ENCODE data around the gene KIAA1217.

KIAA1217 gene

DNA sequence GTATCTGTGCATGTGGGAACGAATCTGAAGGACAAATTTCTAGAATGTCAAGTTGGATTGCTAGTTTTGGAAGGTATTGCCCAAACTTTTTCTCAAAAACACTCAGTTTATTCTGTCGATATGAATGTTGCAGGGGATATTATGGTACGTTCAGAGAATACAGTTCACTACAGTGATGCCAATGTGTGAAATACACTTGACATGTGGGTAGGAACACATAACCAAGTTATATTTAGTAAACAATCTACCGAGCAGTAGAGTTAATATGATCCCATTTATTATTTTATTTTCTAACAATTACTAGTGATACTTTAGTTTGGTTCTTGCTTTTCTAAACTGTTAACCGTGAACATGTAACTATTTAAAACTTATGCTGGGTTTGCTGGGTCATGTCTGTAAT is 37.4 kb downstream of the KIAA1217 start:
- DNase-seq, result no peak
- no peak overlapping the region for H3K27ac ChIP-seq
- no peaks in the 10 kb centered on the region for H3K36me3 ChIP-seq
- H3K9me3 ChIP-seq, result no peaks in the 10 kb centered on the region
- intact Hi-C loops (cut with DNase I; ENCODE audit: low total_unique reads), result no loop called here
- H3K4me3 ChIP-seq, result no peak overlapping the region
- TF ChIP-seq, protein P1, sequence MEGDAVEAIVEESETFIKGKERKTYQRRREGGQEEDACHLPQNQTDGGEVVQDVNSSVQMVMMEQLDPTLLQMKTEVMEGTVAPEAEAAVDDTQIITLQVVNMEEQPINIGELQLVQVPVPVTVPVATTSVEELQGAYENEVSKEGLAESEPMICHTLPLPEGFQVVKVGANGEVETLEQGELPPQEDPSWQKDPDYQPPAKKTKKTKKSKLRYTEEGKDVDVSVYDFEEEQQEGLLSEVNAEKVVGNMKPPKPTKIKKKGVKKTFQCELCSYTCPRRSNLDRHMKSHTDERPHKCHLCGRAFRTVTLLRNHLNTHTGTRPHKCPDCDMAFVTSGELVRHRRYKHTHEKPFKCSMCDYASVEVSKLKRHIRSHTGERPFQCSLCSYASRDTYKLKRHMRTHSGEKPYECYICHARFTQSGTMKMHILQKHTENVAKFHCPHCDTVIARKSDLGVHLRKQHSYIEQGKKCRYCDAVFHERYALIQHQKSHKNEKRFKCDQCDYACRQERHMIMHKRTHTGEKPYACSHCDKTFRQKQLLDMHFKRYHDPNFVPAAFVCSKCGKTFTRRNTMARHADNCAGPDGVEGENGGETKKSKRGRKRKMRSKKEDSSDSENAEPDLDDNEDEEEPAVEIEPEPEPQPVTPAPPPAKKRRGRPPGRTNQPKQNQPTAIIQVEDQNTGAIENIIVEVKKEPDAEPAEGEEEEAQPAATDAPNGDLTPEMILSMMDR (IDR thresholded peaks at IDR 0.05), result no peak
- H3K4me1 ChIP-seq, result peaks cover 0 to 6% (median 0%) of the 10 kb centered on the region in 4 donors
- no peaks in the 10 kb centered on the region for H3K27me3 ChIP-seq

DNA sequence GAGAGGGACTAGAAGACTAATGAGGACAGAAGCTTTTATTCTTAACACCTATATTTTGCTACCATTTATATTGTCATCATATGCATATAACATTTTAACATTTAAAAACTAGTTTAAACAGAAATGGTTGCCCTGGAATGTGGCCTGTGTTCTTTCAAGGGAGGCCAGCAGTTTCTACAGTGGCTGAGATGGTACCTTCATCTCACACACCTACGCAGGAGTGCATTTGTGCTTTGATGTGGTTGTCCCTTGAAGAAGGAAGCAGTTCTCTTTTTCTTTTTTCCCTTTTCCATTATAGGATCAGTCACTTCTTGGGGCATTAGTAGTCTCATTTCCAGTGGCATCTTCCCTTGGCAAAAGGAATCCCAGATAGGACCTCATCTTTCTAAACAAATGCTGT is 38.9 kb downstream of the KIAA1217 start:
- TF ChIP-seq, protein P1 (IDR thresholded peaks at IDR 0.05), result no peak

DNA sequence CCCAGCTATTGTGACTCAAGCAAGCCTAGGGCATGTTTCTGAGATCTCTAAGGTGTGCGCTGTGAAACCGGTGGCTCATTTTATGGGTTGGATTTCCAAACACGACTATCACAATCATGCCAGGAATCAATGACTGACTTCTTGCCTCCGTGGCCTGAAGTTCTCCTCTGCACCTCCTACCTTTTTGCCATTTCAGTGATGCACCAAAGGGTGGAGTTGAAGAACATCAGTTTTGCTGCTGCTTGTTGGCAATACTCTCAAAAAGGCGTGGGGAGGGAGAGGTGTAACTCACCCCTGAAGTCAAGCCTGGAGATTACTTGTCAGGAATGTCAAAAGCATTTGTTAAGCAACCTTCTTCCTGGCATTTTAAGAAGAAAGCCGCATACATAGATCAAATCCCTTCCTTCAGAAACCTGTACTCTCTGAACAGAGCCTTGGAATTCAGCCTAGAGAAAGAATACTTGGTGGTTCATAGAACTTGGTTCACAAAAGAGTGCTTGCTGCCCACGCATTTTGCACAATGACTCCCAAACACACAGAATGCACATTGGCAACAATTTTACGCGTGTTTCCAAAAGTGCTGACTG is 41.0 kb downstream of the KIAA1217 start:
- intact Hi-C loops (cut with DNase I; ENCODE audit: low total_unique reads), result no loop called here
- Histone ChIP-seq H3K27me3 (no peaks in the 10 kb centered on the region), H3K4me3 (no peak overlapping the region), H3K36me3 (no peaks in the 10 kb centered on the region), H3K27ac (no peak overlapping the region), H3K4me1 (peaks cover 0 to 10% (median 0%) of the 10 kb centered on the region in 4 donors), H3K9me3 (no peaks in the 10 kb centered on the region)
- no peak for DNase-seq
- TF ChIP-seq, protein P1 (IDR thresholded peaks at IDR 0.05), result no peak

More for the DNA sequence above, 38.9 kb downstream of the KIAA1217 start:
- no peak for DNase-seq
- no peaks in the 10 kb centered on the region for H3K36me3 ChIP-seq
- H3K4me3 ChIP-seq, result no peak overlapping the region
- intact Hi-C loops (cut with DNase I; ENCODE audit: low total_unique reads), result no loop called here
- peaks cover 0 to 6% (median 0%) of the 10 kb centered on the region in 4 donors for H3K4me1 ChIP-seq
- no peaks in the 10 kb centered on the region for H3K9me3 ChIP-seq
- no peaks in the 10 kb centered on the region for H3K27me3 ChIP-seq
- no peak overlapping the region for H3K27ac ChIP-seq

DNA sequence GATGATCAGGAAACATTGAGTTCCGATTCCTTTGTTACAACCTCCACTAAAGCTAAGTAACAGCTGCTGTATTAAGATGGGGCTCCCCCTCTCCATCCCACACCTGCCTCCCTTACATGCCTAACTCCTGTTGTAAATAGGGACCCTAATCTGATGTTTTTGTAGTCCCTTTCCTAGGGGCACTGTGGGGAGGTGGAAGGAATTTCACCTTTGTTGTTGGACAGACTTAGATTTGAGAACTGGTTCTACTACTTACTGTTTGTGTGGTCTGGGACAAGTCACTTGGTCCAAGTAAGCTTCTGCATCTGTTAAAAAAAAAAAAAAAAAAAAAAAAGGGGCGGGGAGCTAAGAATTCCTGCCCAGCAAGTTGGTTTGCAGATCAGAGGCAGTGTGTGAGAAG is 42.6 kb downstream of the KIAA1217 start:
- H3K27me3 ChIP-seq, result no peaks in the 10 kb centered on the region
- no peak overlapping the region for H3K27ac ChIP-seq
- H3K4me1 ChIP-seq, result peaks cover 0 to 16% (median 0%) of the 10 kb centered on the region in 4 donors
- intact Hi-C loops (cut with DNase I; ENCODE audit: low total_unique reads), result no loop called here
- H3K4me3 ChIP-seq, result no peak overlapping the region
- no peak for DNase-seq
- no peaks in the 10 kb centered on the region for H3K9me3 ChIP-seq
- TF ChIP-seq, protein P1 (IDR thresholded peaks at IDR 0.05), result no peak
- H3K36me3 ChIP-seq, result no peaks in the 10 kb centered on the region

DNA sequence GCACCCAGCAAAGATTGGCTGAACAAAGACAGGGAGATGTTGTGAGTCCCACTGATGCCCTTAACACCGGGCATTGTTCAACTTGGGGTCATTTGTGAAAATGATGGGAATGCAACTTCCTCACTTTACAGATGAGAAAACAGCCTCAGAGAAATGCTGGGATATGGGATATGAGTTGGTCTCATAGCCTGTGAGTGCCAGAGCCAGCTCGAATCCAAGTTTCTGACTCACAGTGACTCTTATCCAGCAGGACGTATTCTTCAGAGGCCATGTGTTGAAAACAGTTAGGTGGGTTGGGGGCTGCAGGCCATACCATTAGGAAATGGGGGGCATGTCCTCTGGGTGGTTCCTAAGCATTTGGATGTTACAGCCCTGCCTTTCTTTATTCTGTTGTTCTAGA is 45.2 kb downstream of the KIAA1217 start:
- TF ChIP-seq, protein P1 (IDR thresholded peaks at IDR 0.05), result no peak
- no peak overlapping the region for H3K27ac ChIP-seq
- H3K27me3 ChIP-seq, result no peaks in the 10 kb centered on the region
- H3K4me1 ChIP-seq, result peaks cover 0 to 16% (median 0%) of the 10 kb centered on the region in 4 donors
- H3K4me3 ChIP-seq, result no peak overlapping the region
- intact Hi-C loops (cut with DNase I; ENCODE audit: low total_unique reads), result no loop called here
- DNase-seq, result no peak
- H3K9me3 ChIP-seq, result no peaks in the 10 kb centered on the region
- H3K36me3 ChIP-seq, result no peaks in the 10 kb centered on the region

Measured in tibial artery (tissue), 4 donors.